Measurements from ENCODE around the gene SEMA5B.

GRCh38 chr3:123006609-123007008, 21.0 kb downstream of the SEMA5B start:
- TF ChIP-seq CTBP1 (IDR thresholded peaks at IDR 0.05; ENCODE audit: borderline replicate concordance) (no peak), L3MBTL2 (conservative IDR thresholded peaks at IDR 0.05) (no peak)

Measured in HEK293T (cell line).